Activated CD8-positive, alpha-beta T cell treated with anti-CD3 and anti-CD28 coated beads for 36 hours (primary cell): ENCODE results near the gene GALNT1. TPM values are rescaled to one million over a fixed set of nuclear protein-coding genes. Genes with fewer than 3 reads are reported as not detected.

Experiments used
- ATAC-seq: fragments of 200-7000 bp; cut with Tn5 transposase; one replicate; pipeline ENCODE4 v1.10.0; 2021; ENCODE audit warnings: mild to moderate bottlenecking, moderate library complexity
- CTCF ChIA-PET: fragments of 350-600 bp; sonication (Branson Sonifier 250); formaldehyde crosslinking; loops from one replicate; lab custom pipeline; 2021; ENCODE audit warnings: antibody characterized with exemption; lab: Charles Lee
- POLR2A ChIA-PET: fragments of 350-600 bp; sonication (Branson Sonifier 250); formaldehyde crosslinking; loops from one replicate; lab custom pipeline; 2021; ENCODE audit warnings: antibody characterized with exemption; lab: Charles Lee
- DNase-seq: peaks from one replicate; pipeline ENCODE4 v3.0.0-alpha.2; 2020
- H3K27ac Mint-ChIP-seq: one replicate; pipeline ENCODE4 v1.8.0; 2021; ENCODE audit warnings: mild to moderate bottlenecking, mixed read lengths
- H3K27me3 Mint-ChIP-seq: one replicate; pipeline ENCODE4 v1.8.0; 2021; ENCODE audit warnings: mixed read lengths
- H3K36me3 Mint-ChIP-seq: one replicate; pipeline ENCODE4 v1.8.0; 2021; ENCODE audit warnings: low read depth, mixed read lengths
- H3K4me1 Mint-ChIP-seq: one replicate; pipeline ENCODE4 v1.8.0; 2021; ENCODE audit warnings: low read depth, mixed read lengths
- H3K4me3 Mint-ChIP-seq: one replicate; pipeline ENCODE4 v1.8.0; 2021; ENCODE audit warnings: mild to moderate bottlenecking, moderate library complexity, mixed read lengths
- H3K9me3 Mint-ChIP-seq: one replicate; pipeline ENCODE4 v1.8.0; 2021; ENCODE audit warnings: mixed read lengths
- intact Hi-C: fragments of 100-400 bp; cut with micrococcal nuclease; formaldehyde crosslinking; loops from one replicate; pipeline ENCODE4 v1.10.0; 2022
- total RNA-seq, 2 experiments: library from RNA; stranded (reverse); gene quantifications; one replicate each; pipeline ENCODE4 v1.2.3, GENCODE V29; 2021
- TF ChIP-seq, protein P1 (sequence below): fragments of 200-600 bp; IDR thresholded peaks from one replicate; pipeline ENCODE4 v1.8.0; 2022; ENCODE audit warnings: antibody characterized with exemption, mild to moderate bottlenecking

The GALNT1 gene
- total RNA-seq: 10 to 100 TPM; 38.2 to 38.8 TPM

DNA sequence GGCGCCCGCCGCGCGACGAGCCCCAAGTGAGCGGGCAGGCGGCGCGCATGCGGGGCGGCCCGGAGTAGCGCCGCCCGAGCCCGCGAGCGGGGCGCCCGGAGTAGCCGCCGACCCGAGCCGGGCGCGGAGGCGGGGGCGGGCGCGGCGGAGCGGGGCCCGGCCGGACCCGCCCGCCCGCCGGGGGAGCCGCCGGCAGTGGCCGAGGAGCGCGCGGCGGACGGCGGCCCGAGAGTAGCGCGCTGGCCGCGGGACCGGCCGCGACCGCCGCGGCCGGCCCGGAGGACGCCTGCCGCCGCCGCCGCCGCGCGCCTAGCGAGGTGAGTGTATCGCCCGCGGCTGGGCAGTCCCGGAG, at the start of gene GALNT1:
Gene GALNT1, plus strand, starts transcription at position 195 of the 352 bp plus-strand sequence. CDS start 72,923 bp downstream, outside the sequence.
- Mint-ChIP-seq H3K9me3 (peaks cover 8% of the 10 kb centered on the region), H3K4me3 (peak within 1 kb of the TSS; percentile 74), H3K27ac (peak within 1 kb of the TSS; percentile 80), H3K27me3 (peaks cover 19% of the 10 kb centered on the region), H3K4me1 (peaks cover 43% of the 10 kb centered on the region), H3K36me3 (peaks cover 14% of the 10 kb centered on the region)
- ChIA-PET POLR2A (interaction anchor here (1.0 to 1.4 kb wide), 3 partner anchors 15 to 391 kb away, joined by 3 to 9 read pairs (median 3); partner anchors contain the start of gene RMP24), CTCF (interaction anchor here (0.8 kb wide), 1 partner anchor 1230 kb away, joined by 3 read pairs; no protein-coding TSS in a partner anchor)
- no peak for DNase-seq
- intact Hi-C loops: no loop called here
- TF ChIP-seq, protein P1, sequence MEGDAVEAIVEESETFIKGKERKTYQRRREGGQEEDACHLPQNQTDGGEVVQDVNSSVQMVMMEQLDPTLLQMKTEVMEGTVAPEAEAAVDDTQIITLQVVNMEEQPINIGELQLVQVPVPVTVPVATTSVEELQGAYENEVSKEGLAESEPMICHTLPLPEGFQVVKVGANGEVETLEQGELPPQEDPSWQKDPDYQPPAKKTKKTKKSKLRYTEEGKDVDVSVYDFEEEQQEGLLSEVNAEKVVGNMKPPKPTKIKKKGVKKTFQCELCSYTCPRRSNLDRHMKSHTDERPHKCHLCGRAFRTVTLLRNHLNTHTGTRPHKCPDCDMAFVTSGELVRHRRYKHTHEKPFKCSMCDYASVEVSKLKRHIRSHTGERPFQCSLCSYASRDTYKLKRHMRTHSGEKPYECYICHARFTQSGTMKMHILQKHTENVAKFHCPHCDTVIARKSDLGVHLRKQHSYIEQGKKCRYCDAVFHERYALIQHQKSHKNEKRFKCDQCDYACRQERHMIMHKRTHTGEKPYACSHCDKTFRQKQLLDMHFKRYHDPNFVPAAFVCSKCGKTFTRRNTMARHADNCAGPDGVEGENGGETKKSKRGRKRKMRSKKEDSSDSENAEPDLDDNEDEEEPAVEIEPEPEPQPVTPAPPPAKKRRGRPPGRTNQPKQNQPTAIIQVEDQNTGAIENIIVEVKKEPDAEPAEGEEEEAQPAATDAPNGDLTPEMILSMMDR: no peak
- ATAC-seq: peak; percentile 4

DNA sequence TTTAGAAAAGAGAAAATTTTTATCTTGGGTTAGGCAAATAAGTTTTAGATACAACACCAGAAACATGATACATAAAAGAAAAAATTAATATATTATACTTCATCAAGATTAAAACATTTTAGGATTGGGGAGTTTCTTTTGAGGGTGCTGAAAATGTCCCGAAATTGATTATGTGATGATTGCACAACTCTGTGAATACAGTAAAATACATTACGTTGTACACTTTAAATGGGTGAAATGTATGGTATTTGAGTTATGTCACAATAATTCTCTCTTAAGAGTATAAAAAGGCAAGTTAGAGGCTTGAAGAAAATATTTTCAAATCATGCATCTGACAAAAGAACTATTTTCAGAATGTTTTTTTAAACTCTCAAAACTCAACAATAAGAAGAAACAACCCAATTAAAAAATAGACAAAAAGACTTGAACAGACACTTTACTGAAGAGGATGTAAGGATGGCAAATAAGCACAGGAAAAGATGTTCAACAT, 47.6 kb upstream of the GALNT1 start:
- Mint-ChIP-seq H3K27ac (no peak overlapping the region), H3K4me1 (no peaks in the 10 kb centered on the region), H3K4me3 (no peak overlapping the region), H3K36me3 (no peaks in the 10 kb centered on the region), H3K27me3 (peaks cover under 1% of the 10 kb centered on the region), H3K9me3 (peaks cover 4% of the 10 kb centered on the region)
- ATAC-seq (no peak), DNase-seq (no peak)
- intact Hi-C loops: no loop called here
- CTCF ChIA-PET: no interaction called here
- POLR2A ChIA-PET: no interaction called here
- TF ChIP-seq, protein P1: no peak

DNA sequence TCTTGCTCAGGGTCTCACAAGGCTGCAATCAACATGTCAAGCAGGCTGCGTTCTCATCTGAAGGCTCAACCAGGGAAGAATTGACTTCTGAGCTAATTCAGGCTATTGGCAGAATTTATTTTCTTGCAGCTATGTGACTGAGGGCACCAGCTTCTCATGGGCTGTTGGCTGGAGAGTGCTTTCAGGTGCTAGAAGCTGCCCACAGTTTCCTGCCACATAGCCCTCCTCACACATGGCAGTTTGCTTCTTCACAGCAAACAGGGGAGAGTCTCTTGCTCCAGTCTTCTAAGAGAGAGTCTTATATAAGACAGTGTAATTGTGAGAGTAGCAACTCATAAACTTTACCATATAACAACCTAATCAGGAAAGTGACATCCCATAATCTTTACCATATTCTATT, 46.2 kb upstream of the GALNT1 start:
- intact Hi-C loops: no loop called here
- TF ChIP-seq, protein P1: no peak
- no peaks in the 10 kb centered on the region for H3K27me3 Mint-ChIP-seq
- no peak for ATAC-seq
- H3K27ac Mint-ChIP-seq: no peak overlapping the region
- no peaks in the 10 kb centered on the region for H3K4me1 Mint-ChIP-seq
- H3K4me3 Mint-ChIP-seq: no peak overlapping the region
- ChIA-PET POLR2A (no interaction called here), CTCF (no interaction called here)
- DNase-seq: no peak
- H3K36me3 Mint-ChIP-seq: no peaks in the 10 kb centered on the region
- H3K9me3 Mint-ChIP-seq: peaks cover 2% of the 10 kb centered on the region

DNA sequence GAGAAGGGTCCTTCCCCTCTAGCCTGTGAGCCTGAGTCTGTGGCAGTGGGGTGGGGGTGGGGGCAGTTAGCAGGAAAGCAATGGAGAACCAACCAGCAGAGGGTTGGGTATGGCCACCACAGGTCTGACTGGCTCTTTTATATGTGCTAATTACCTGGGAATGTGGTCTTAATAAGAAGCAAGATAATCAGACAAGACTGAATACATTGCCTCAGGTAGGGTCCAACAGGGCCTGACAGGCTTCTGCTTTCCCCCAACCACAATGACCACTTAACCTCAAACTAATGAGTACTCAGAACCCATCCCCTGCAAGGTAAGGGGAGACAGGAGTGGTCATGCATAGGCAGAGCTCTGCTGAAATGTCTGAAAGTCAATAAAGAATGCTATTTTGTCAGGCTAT, 39.2 kb upstream of the GALNT1 start:
- no peak for DNase-seq
- H3K4me3 Mint-ChIP-seq: no peak overlapping the region
- CTCF ChIA-PET: no interaction called here
- H3K27ac Mint-ChIP-seq: no peak overlapping the region
- no peaks in the 10 kb centered on the region for H3K9me3 Mint-ChIP-seq
- intact Hi-C loops: no loop called here
- no peak for ATAC-seq
- no peaks in the 10 kb centered on the region for H3K4me1 Mint-ChIP-seq
- POLR2A ChIA-PET: no interaction called here
- TF ChIP-seq, protein P1: no peak
- H3K36me3 Mint-ChIP-seq: no peaks in the 10 kb centered on the region
- H3K27me3 Mint-ChIP-seq: peaks cover 1% of the 10 kb centered on the region

DNA sequence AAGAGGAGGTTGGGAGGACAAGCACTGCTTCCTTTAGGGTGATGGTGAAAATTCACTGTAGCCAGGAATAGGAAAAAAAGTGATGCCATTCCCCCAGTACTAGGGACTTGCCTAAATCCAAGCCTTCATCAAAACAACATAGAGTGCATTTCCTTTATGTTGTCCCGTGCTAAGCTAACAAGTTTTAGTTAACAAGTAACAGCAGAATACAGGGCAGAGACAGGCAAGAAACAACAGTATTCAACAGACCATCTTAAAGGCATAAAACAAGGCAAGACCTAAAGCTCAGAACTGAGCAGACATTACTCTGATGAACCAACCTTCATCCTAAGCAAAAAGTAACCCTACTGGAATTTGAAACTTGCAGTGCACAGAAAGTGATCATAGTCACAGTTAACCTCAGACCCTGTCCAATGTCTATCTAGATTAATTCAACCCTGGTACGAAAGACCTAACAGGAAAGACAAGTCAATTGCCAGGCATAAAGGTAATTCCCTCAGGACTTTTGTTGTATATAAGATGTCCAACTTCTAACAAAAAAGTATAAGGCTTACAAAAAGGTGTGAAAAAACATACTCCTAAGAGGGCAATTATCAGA, 34.4 kb upstream of the GALNT1 start:
- intact Hi-C loops: no loop called here
- Mint-ChIP-seq H3K4me3 (no peak overlapping the region), H3K27me3 (peaks cover 3% of the 10 kb centered on the region), H3K36me3 (no peaks in the 10 kb centered on the region), H3K4me1 (no peaks in the 10 kb centered on the region), H3K27ac (no peak overlapping the region), H3K9me3 (no peaks in the 10 kb centered on the region)
- TF ChIP-seq, protein P1: no peak
- DNase-seq (no peak), ATAC-seq (no peak)
- ChIA-PET POLR2A (no interaction called here), CTCF (no interaction called here)
